HCT116 (cell line): ENCODE measurements around the gene CCNB3. TPM values are rescaled to one million over a fixed set of nuclear protein-coding genes. Genes with fewer than 3 reads are reported as not detected.

Experiments used
- ATAC-seq: fragments of 200-7000 bp; cut with Tn5 transposase; 2 replicates; pipeline ENCODE4 v1.9.1; 2020; ENCODE audit warnings: mild to moderate bottlenecking, moderate library complexity
- BruUV-seq: library from RNA; stranded (reverse); fragments of 400-500 nt; replicated peaks from 2 replicates; lab custom pipeline; 2021; lab: Mats Ljungman, UMichigan
- CTCF ChIA-PET: fragments of 300-600 bp; sonication (Branson Sonifier 250); formaldehyde crosslinking; loops from one replicate; lab custom pipeline; 2021; ENCODE audit warnings: antibody characterized with exemption; lab: Charles Lee
- POLR2A ChIA-PET: fragments of 300-600, 350-600 bp; sonication (Branson Sonifier 250); formaldehyde crosslinking; loops from one replicate; lab custom pipeline; 2021; ENCODE audit warnings: antibody characterized with exemption; lab: Charles Lee
- RAD21 ChIA-PET, 2 experiments: fragments of 300-600 bp; sonication (Branson Sonifier 250); formaldehyde crosslinking; loops; one replicate each; lab custom pipeline; 2023; ENCODE audit warnings: low total read pairs in 2 of 2; ENCODE audit not compliant: uncharacterized antibody in 2 of 2, unreplicated experiment in 2 of 2, low non-redundant PET in 1 of 2; lab: Charles Lee
- DNase-seq: peaks from one replicate; pipeline ENCODE4 v3.0.0-alpha.2; 2010; ENCODE audit warnings: low read depth, low spot score
- H2AFZ ChIP-seq: fragments of 200-600 bp; shearing (Covaris generic), sonication (generic); 2 replicates; pipeline ENCODE4 v1.6.1; 2017; ENCODE audit warnings: low read depth, mixed run types, mixed read lengths, antibody characterized with exemption, low read length; ENCODE audit not compliant: poor library complexity, severe bottlenecking
- H3K27ac ChIP-seq: 2 replicates; pipeline ENCODE4 v1.5.1; 2012; ENCODE audit warnings: low read depth, low read length
- H3K27me3 ChIP-seq: fragments of 200-600 bp; sonication (generic); 2 replicates; pipeline ENCODE4 v1.6.1; 2016; ENCODE audit warnings: mixed run types, low read length, mixed read lengths; ENCODE audit not compliant: insufficient read depth
- H3K36me3 ChIP-seq, 2 experiments: fragments of 200-500 bp in 1 of 2; fragments of 200-600 bp in 1 of 2; sonication (Bioruptor generic) in 1 of 2; sonication (generic) in 1 of 2; 2 replicates each; pipeline versions ENCODE4 v1.5.1 to v1.6.1; 2014 to 2016; ENCODE audit warnings: low read length in 2 of 2, inconsistent platforms in 1 of 2, mixed read lengths in 1 of 2, mixed run types in 1 of 2; ENCODE audit not compliant: insufficient read depth in 2 of 2, control insufficient read depth in 1 of 2
- H3K4me1 ChIP-seq, 2 experiments: fragments of 200-600 bp in 1 of 2; sonication (generic) in 1 of 2; 2 replicates each; pipeline versions ENCODE4 v1.5.1 to v1.6.1; 2012 to 2017; ENCODE audit warnings: low read length in 2 of 2, inconsistent platforms in 1 of 2, mild to moderate bottlenecking in 1 of 2, mixed read lengths in 1 of 2, mixed run types in 1 of 2, moderate library complexity in 1 of 2; ENCODE audit not compliant: insufficient read depth in 2 of 2, control insufficient read depth in 1 of 2
- H3K4me2 ChIP-seq: fragments of 200-600 bp; sonication (generic); 2 replicates; pipeline ENCODE4 v1.6.1; 2017; ENCODE audit warnings: mixed run types, low read length, mixed read lengths
- H3K4me3 ChIP-seq, 2 experiments: fragments of 200-600 bp in 1 of 2; sonication (generic) in 1 of 2; replicated peaks in 1 of 2; 2 replicates each; pipeline ENCODE4 v1.5.1; 2011 to 2016; ENCODE audit warnings: low read length in 2 of 2, control low read depth in 1 of 2, low read depth in 1 of 2, mild to moderate bottlenecking in 1 of 2, mixed read lengths in 1 of 2, mixed run types in 1 of 2
- H3K79me2 ChIP-seq: fragments of 200-600 bp; sonication (generic); 2 replicates; pipeline ENCODE4 v1.6.1; 2017; ENCODE audit warnings: mild to moderate bottlenecking, mixed run types, low read length, moderate library complexity, mixed read lengths; ENCODE audit not compliant: insufficient read depth
- H3K9ac ChIP-seq: fragments of 200-600 bp; sonication (generic); 2 replicates; pipeline ENCODE4 v1.6.1; 2016; ENCODE audit warnings: low read length, mixed read lengths
- H3K9me2 ChIP-seq: fragments of 200-600 bp; sonication (generic), shearing (Covaris generic); 2 replicates; pipeline ENCODE4 v1.6.1; 2017; ENCODE audit warnings: mixed run types, mild to moderate bottlenecking, moderate library complexity; ENCODE audit not compliant: insufficient read depth
- H3K9me3 ChIP-seq, 2 experiments: fragments of 200-500 bp in 1 of 2; fragments of 200-600 bp in 1 of 2; sonication (Bioruptor generic) in 1 of 2; sonication (generic) in 1 of 2; 2 replicates each; pipeline ENCODE4 v1.6.1; 2014 to 2017; ENCODE audit warnings: low read length in 2 of 2, mixed read lengths in 2 of 2, inconsistent platforms in 1 of 2, low read depth in 1 of 2, mild to moderate bottlenecking in 1 of 2, mixed run types in 1 of 2, moderate library complexity in 1 of 2; ENCODE audit not compliant: control insufficient read depth in 1 of 2, insufficient read depth in 1 of 2
- H4K20me1 ChIP-seq: fragments of 200-600 bp; sonication (generic), shearing (Covaris generic); 2 replicates; pipeline ENCODE4 v1.6.1; 2017; ENCODE audit warnings: mixed run types, mild to moderate bottlenecking, moderate library complexity; ENCODE audit not compliant: insufficient read depth
- CBX3 ChIP-seq: IDR thresholded peaks from 2 replicates; pipeline ENCODE4 v1.6.1; 2012; ENCODE audit warnings: low read depth
- EZH2 ChIP-seq: fragments of 200-600 bp; sonication (generic); IDR thresholded peaks from 2 replicates; pipeline ENCODE4 v1.6.1; 2017; ENCODE audit warnings: antibody characterized with exemption, mixed run types
- FOSL1 ChIP-seq: IDR thresholded peaks from 2 replicates; pipeline ENCODE4 v1.6.1; 2012; ENCODE audit warnings: low read depth
- JUND ChIP-seq: IDR thresholded peaks from 2 replicates; pipeline ENCODE4 v1.6.1; 2012
- POLR2AphosphoS5 ChIP-seq: IDR thresholded peaks from 2 replicates; pipeline ENCODE4 v1.6.1; 2011; ENCODE audit warnings: mild to moderate bottlenecking, low read depth, low read length, moderate library complexity
- RAD21 ChIP-seq: IDR thresholded peaks from 2 replicates; pipeline ENCODE4 v1.6.1; 2012; ENCODE audit warnings: low read depth, mild to moderate bottlenecking
- SIN3A ChIP-seq: IDR thresholded peaks from 2 replicates; pipeline ENCODE4 v1.6.1; 2012; ENCODE audit warnings: low read depth
- SP1 ChIP-seq: IDR thresholded peaks from 2 replicates; pipeline ENCODE4 v1.6.1; 2012; ENCODE audit warnings: low read depth
- SRF ChIP-seq: IDR thresholded peaks from 2 replicates; pipeline ENCODE4 v1.6.1; 2012; ENCODE audit warnings: low read depth
- ZFX ChIP-seq: fragments of 450-650 bp; IDR thresholded peaks from 2 replicates; pipeline ENCODE4 v1.6.1; 2017
- ZNF274 ChIP-seq: fragments of 200-500 bp; sonication (Bioruptor generic); IDR thresholded peaks from 2 replicates; pipeline ENCODE4 v1.6.1; 2014; ENCODE audit warnings: mild to moderate bottlenecking, low read depth, low read length, inconsistent platforms
- intact Hi-C: fragments of 100-400 bp; cut with micrococcal nuclease; formaldehyde crosslinking; loops from 2 replicates; pipeline ENCODE4 v1.10.0; 2022
- total RNA-seq: library from RNA; stranded (reverse); gene quantifications from one replicate; pipeline ENCODE4 v1.2.1, GENCODE V29; 2021; ENCODE audit not compliant: unreplicated experiment
- TF ChIP-seq, protein P1 (sequence below): IDR thresholded peaks from 2 replicates; pipeline ENCODE4 v1.6.1; 2011; ENCODE audit warnings: mild to moderate bottlenecking, low read length, moderate library complexity; ENCODE audit not compliant: insufficient replicate concordance; ENCODE audit errors: extremely low read depth
- TF ChIP-seq, protein P2 (sequence below): IDR thresholded peaks from 2 replicates; pipeline ENCODE4 v1.6.1; 2012
- TF ChIP-seq, protein P3 (sequence below): IDR thresholded peaks from 2 replicates; pipeline ENCODE4 v1.6.1; 2012; ENCODE audit warnings: low read depth

CCNB3 gene
- total RNA-seq, 1 experiment from 2014 or later, result 2.9 TPM

DNA sequence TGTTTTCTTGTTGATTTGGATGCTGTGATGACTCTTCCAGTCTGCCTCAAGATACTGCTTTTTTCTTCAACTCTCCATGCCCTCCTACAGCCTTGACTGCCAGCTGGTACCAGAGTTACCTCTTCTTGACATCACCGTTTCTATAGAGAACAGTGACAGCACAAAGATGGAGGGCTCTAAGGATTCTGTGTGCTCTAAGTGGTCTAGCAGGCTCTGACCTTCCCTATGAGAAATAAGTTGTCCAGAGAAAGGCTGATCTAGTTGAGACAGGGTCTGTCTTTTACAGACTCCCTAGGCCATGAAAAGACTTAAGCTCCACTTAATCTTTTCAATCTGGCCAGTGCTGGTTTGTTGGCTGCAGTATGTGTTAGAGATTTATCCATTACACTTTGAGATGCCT, 3.7 kb upstream of the CCNB3 start, which contains the start of gene AKAP4:
Gene AKAP4 (minus strand): TSS at position 101 of the 400 bp plus-strand sequence. CDS start 118 bp downstream, outside the sequence.
- intact Hi-C loops, result no loop called here
- CTCF ChIA-PET, result no interaction called here
- Histone ChIP-seq H3K79me2 (no peaks in the 10 kb centered on the region), H2AFZ (no peak within 1 kb of the TSS), H3K9me3 (no peaks in the 10 kb centered on the region), H3K9ac (no peak within 1 kb of the TSS), H3K4me1 (peaks cover 8 to 20% of the 10 kb centered on the region in 2 experiments; a peak in 3 of 4 replicates), H3K4me3 (no peak within 1 kb of the TSS), H3K4me2 (no peak within 1 kb of the TSS), H3K36me3 (no peaks in the 10 kb centered on the region), H3K9me2 (no peaks in the 10 kb centered on the region), H4K20me1 (no peaks in the 10 kb centered on the region), H3K27ac (no peak within 1 kb of the TSS), H3K27me3 (no peaks in the 10 kb centered on the region)
- no TSS peak for BruUV-seq
- DNase-seq (no peak), ATAC-seq (no peak)
- TF ChIP-seq EZH2 (no peak), SRF (no peak), JUND (no peak), ZNF274 (no peak), POLR2AphosphoS5 (no peak), CBX3 (no peak), FOSL1 (no peak), ZFX (no peak), SP1 (no peak), SIN3A (no peak), RAD21 (no peak)
- TF ChIP-seq, protein P1, sequence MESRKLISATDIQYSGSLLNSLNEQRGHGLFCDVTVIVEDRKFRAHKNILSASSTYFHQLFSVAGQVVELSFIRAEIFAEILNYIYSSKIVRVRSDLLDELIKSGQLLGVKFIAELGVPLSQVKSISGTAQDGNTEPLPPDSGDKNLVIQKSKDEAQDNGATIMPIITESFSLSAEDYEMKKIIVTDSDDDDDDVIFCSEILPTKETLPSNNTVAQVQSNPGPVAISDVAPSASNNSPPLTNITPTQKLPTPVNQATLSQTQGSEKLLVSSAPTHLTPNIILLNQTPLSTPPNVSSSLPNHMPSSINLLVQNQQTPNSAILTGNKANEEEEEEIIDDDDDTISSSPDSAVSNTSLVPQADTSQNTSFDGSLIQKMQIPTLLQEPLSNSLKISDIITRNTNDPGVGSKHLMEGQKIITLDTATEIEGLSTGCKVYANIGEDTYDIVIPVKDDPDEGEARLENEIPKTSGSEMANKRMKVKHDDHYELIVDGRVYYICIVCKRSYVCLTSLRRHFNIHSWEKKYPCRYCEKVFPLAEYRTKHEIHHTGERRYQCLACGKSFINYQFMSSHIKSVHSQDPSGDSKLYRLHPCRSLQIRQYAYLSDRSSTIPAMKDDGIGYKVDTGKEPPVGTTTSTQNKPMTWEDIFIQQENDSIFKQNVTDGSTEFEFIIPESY, result no peak
- TF ChIP-seq, protein P2, sequence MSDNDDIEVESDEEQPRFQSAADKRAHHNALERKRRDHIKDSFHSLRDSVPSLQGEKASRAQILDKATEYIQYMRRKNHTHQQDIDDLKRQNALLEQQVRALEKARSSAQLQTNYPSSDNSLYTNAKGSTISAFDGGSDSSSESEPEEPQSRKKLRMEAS, result no peak
- TF ChIP-seq, protein P3, sequence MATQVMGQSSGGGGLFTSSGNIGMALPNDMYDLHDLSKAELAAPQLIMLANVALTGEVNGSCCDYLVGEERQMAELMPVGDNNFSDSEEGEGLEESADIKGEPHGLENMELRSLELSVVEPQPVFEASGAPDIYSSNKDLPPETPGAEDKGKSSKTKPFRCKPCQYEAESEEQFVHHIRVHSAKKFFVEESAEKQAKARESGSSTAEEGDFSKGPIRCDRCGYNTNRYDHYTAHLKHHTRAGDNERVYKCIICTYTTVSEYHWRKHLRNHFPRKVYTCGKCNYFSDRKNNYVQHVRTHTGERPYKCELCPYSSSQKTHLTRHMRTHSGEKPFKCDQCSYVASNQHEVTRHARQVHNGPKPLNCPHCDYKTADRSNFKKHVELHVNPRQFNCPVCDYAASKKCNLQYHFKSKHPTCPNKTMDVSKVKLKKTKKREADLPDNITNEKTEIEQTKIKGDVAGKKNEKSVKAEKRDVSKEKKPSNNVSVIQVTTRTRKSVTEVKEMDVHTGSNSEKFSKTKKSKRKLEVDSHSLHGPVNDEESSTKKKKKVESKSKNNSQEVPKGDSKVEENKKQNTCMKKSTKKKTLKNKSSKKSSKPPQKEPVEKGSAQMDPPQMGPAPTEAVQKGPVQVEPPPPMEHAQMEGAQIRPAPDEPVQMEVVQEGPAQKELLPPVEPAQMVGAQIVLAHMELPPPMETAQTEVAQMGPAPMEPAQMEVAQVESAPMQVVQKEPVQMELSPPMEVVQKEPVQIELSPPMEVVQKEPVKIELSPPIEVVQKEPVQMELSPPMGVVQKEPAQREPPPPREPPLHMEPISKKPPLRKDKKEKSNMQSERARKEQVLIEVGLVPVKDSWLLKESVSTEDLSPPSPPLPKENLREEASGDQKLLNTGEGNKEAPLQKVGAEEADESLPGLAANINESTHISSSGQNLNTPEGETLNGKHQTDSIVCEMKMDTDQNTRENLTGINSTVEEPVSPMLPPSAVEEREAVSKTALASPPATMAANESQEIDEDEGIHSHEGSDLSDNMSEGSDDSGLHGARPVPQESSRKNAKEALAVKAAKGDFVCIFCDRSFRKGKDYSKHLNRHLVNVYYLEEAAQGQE, result no peak
- RAD21 ChIA-PET, result no interaction called here
- POLR2A ChIA-PET, result no interaction called here
